ENCODE measurements around the gene FAM240B. TPM values are rescaled to one million over a fixed set of nuclear protein-coding genes. Genes with fewer than 3 reads are reported as not detected.

Gene FAM240B
- polyA plus RNA-seq, 3 donors = not detected

DNA sequence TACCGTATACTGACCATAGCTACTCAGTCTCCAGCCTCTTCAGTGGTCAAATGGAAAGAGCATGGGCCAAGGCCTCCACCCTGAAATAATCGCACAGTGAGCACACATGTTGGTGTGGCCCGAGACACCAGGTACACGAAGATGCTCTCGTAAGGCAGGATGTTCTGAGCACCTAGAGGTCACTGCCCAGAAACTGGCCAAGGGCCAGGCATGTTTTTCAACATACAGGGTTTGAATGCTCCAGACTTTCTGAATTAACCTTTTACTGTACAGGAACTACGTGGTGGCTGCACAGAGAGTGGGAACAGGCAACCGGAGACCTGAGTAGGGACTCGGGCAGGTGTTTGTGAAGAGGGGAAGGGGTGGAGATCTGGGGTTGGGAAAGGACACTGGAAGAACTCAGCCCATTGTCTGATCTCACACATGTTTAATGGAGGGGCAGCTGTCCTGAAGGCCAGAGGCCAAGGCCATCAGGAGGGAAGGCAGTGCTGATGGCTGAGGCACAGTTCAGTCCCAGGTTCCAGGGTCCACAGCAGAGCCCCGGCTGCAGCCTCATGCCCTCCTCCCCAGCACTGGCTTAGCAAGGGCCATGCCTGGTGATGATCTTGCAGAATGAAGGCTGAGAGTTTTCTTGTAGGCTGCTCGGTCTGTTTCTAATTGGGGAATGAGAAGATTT, 51.0 kb downstream of the FAM240B start:
- H3K27ac ChIP-seq (ENCODE audit: low read depth in 1 of 2, low read length in 2 of 2) = no peak overlapping the region
- no peaks in the 10 kb centered on the region for H3K36me3 ChIP-seq (replicated peaks in 1 of 2; ENCODE audit: control insufficient read depth in 1 of 2, insufficient read depth in 2 of 2, low read length in 2 of 2)
- TF ChIP-seq, protein P1, sequence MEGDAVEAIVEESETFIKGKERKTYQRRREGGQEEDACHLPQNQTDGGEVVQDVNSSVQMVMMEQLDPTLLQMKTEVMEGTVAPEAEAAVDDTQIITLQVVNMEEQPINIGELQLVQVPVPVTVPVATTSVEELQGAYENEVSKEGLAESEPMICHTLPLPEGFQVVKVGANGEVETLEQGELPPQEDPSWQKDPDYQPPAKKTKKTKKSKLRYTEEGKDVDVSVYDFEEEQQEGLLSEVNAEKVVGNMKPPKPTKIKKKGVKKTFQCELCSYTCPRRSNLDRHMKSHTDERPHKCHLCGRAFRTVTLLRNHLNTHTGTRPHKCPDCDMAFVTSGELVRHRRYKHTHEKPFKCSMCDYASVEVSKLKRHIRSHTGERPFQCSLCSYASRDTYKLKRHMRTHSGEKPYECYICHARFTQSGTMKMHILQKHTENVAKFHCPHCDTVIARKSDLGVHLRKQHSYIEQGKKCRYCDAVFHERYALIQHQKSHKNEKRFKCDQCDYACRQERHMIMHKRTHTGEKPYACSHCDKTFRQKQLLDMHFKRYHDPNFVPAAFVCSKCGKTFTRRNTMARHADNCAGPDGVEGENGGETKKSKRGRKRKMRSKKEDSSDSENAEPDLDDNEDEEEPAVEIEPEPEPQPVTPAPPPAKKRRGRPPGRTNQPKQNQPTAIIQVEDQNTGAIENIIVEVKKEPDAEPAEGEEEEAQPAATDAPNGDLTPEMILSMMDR (IDR thresholded peaks at IDR 0.05) = no peak
- no peaks in the 10 kb centered on the region for H3K27me3 ChIP-seq (ENCODE audit: control insufficient read depth in 2 of 2, insufficient read depth in 2 of 2, low read length in 2 of 2)
- WGBS (ENCODE audit: insufficient coverage) = 89% methylated on average over 7 of the region's 10 CpGs
- no peak overlapping the region for H2AFZ ChIP-seq (ENCODE audit: insufficient read depth, low read depth, low read length, poor library complexity, severe bottlenecking)
- H3K4me2 ChIP-seq (replicated peaks; ENCODE audit: extremely low read depth, low read length, poor library complexity, severe bottlenecking) = no peak overlapping the region
- no peak overlapping the region for H3K4me3 ChIP-seq (replicated peaks in 1 of 3; ENCODE audit: low read depth in 2 of 3, low read length in 3 of 3)
- H3K36me3 Mint-ChIP-seq = no peaks in the 10 kb centered on the region
- intact Hi-C loops (cut with micrococcal nuclease) = no loop called here
- peaks cover 10% of the 10 kb centered on the region for H3K4me1 Mint-ChIP-seq
- no peaks in the 10 kb centered on the region for H3K79me2 ChIP-seq (ENCODE audit: insufficient read depth, low read length)
- no peak overlapping the region for H3K9ac ChIP-seq (ENCODE audit: insufficient read depth, low read length, poor library complexity, severe bottlenecking)
- no peaks in the 10 kb centered on the region for H4K20me1 ChIP-seq (ENCODE audit: insufficient read depth, low read length)
- H3K27ac Mint-ChIP-seq = no peak overlapping the region
- H3K9me3 ChIP-seq (replicated peaks in 1 of 2; ENCODE audit: control insufficient read depth in 1 of 2, insufficient read depth in 1 of 2, low read length in 2 of 2) = no peaks in the 10 kb centered on the region
- H3K9me3 Mint-ChIP-seq = peaks cover 0 to 3% (median 0%) of the 10 kb centered on the region in 7 donors
- peaks cover 0 to 3% of the 10 kb centered on the region in 2 donors for H3K4me1 ChIP-seq (ENCODE audit: control insufficient read depth in 1 of 2, insufficient read depth in 2 of 2, low read length in 2 of 2)
- H3K27me3 Mint-ChIP-seq (ENCODE audit: low read depth in 3 of 3) = peaks cover 2 to 14% (median 11%) of the 10 kb centered on the region in 3 donors
- no peak overlapping the region for H3K4me3 Mint-ChIP-seq
- DNase-seq = no peak

DNA sequence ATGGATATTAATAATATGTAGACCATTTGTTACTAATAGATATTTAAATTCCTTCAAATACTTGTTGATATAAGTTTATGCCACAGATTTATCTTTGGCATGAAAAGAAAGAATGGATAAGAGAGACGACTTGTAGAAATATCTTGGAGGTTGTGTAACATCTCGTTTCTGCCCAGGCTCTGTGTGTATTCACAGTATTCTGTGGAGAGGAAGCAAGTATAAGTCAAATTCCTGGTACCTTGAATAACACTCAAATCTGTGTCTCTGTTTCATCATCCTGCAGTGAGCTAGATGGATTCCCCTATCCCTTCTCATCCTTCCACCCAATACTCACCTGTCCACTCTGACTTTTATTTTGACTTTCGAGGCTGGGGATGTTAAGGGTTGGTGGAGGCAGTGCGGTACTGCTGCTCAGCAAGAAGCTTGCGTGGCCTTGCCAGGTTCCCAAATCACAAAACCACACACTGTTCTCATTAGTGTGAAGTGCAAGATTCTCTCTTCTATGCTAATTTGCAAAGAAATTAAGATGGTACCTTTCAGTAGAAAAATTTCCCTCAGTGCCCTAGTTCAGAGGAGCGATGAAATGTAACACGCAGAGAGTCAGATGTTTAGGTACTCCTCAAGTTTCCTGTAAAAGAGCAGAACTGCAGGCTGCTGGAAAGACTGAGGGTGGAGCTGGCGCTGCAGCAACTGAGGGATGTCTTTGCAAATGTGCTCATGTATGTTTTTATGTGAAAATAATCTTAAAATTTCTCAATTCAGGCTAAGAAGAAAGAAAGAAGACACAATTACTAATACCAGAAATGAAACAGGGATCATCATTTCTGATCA, 57.0 kb downstream of the FAM240B start:
- no peak overlapping the region for H3K4me2 ChIP-seq (replicated peaks; ENCODE audit: extremely low read depth, low read length, poor library complexity, severe bottlenecking)
- Mint-ChIP-seq H3K4me3 (no peak overlapping the region), H3K36me3 (no peaks in the 10 kb centered on the region), H3K9me3 (no peaks in the 10 kb centered on the region), H3K27me3 (ENCODE audit: low read depth in 3 of 3) (peaks cover 4 to 15% (median 14%) of the 10 kb centered on the region in 3 donors), H3K4me1 (no peaks in the 10 kb centered on the region), H3K27ac (no peak overlapping the region)
- TF ChIP-seq, protein P1 (IDR thresholded peaks at IDR 0.05) = no peak
- no peaks in the 10 kb centered on the region for H3K79me2 ChIP-seq (ENCODE audit: insufficient read depth, low read length)
- intact Hi-C loops (cut with micrococcal nuclease) = no loop called here
- H3K36me3 ChIP-seq (replicated peaks in 1 of 2; ENCODE audit: control insufficient read depth in 1 of 2, insufficient read depth in 2 of 2, low read length in 2 of 2) = no peaks in the 10 kb centered on the region
- peaks cover 0 to 3% of the 10 kb centered on the region in 2 donors for H3K27me3 ChIP-seq (ENCODE audit: control insufficient read depth in 2 of 2, insufficient read depth in 2 of 2, low read length in 2 of 2)
- H3K4me1 ChIP-seq (ENCODE audit: control insufficient read depth in 1 of 2, insufficient read depth in 2 of 2, low read length in 2 of 2) = no peaks in the 10 kb centered on the region
- no peak overlapping the region for H3K4me3 ChIP-seq (replicated peaks in 1 of 3; ENCODE audit: low read depth in 2 of 3, low read length in 3 of 3)
- H3K27ac ChIP-seq (ENCODE audit: low read depth in 1 of 2, low read length in 2 of 2) = no peak overlapping the region
- 48% methylated on average over 2 of the region's 8 CpGs for WGBS (ENCODE audit: insufficient coverage)
- no peaks in the 10 kb centered on the region for H4K20me1 ChIP-seq (ENCODE audit: insufficient read depth, low read length)
- no peak overlapping the region for H2AFZ ChIP-seq (ENCODE audit: insufficient read depth, low read depth, low read length, poor library complexity, severe bottlenecking)
- H3K9me3 ChIP-seq (replicated peaks in 1 of 2; ENCODE audit: control insufficient read depth in 1 of 2, insufficient read depth in 1 of 2, low read length in 2 of 2) = no peaks in the 10 kb centered on the region
- DNase-seq = no peak
- no peak overlapping the region for H3K9ac ChIP-seq (ENCODE audit: insufficient read depth, low read length, poor library complexity, severe bottlenecking)
